DOHH2 (cell line): ENCODE data around the gene NOCT.
"Not testable (repeated sequence)": the region's sequence is repeated elsewhere in the genome, so short reads cannot be mapped to it uniquely, and the experiment has no call there.

Experiments used
- EZH2phosphoT487 ChIP-seq: fragments of 200-600 bp; sonication (generic); IDR thresholded peaks from 2 replicates; pipeline ENCODE4 v1.6.1; 2017; ENCODE audit warnings: borderline replicate concordance, mild to moderate bottlenecking, antibody characterized with exemption, low read length, moderate library complexity, mixed read lengths
- TF ChIP-seq, protein P1 (sequence below): fragments of 200-600 bp; sonication (generic); IDR thresholded peaks from one replicate; pipeline ENCODE4 v1.5.1; 2014; ENCODE audit warnings: antibody characterized with exemption, mild to moderate bottlenecking, low read depth, low read length; ENCODE audit not compliant: poor library complexity, severe bottlenecking

DNA sequence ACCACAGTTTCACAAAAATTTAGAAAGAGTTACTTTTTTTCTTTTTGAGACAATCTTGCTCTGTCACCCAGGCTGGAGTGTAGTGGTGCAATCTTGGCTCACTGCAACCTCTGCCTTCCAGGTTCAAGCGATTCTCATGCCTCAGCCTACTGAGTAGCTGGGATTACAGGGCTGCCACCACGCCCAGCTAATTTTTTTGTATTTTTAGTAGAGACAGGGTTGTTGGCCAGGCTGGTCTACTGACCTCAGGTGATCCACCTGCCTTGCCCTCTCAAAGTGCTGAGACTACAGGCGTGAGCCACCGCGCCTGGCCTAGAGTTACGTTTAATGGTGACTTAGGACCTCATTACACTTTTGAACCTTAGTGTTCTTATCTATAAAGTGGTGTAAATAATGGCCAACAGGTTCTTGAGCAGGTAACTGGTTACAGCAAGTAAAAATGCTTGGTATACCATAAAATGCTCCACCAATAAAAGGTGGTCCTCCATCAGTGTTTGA lies 14.3 kb downstream of the NOCT start:
- TF ChIP-seq, protein P1, sequence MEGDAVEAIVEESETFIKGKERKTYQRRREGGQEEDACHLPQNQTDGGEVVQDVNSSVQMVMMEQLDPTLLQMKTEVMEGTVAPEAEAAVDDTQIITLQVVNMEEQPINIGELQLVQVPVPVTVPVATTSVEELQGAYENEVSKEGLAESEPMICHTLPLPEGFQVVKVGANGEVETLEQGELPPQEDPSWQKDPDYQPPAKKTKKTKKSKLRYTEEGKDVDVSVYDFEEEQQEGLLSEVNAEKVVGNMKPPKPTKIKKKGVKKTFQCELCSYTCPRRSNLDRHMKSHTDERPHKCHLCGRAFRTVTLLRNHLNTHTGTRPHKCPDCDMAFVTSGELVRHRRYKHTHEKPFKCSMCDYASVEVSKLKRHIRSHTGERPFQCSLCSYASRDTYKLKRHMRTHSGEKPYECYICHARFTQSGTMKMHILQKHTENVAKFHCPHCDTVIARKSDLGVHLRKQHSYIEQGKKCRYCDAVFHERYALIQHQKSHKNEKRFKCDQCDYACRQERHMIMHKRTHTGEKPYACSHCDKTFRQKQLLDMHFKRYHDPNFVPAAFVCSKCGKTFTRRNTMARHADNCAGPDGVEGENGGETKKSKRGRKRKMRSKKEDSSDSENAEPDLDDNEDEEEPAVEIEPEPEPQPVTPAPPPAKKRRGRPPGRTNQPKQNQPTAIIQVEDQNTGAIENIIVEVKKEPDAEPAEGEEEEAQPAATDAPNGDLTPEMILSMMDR, result not testable (repeated sequence)
- not testable (repeated sequence) for TF ChIP-seq EZH2phosphoT487
